ENCODE measurements around the gene USP11. TPM values are rescaled to one million over a fixed set of nuclear protein-coding genes. Genes with fewer than 3 reads are reported as not detected.

USP11 gene
- total and polyA plus RNA-seq, 2 of the 8 experiments (the other 6 are each of a cell fraction or from before 2014, with no cell fraction given), result 40.9 to 84.0 TPM

DNA sequence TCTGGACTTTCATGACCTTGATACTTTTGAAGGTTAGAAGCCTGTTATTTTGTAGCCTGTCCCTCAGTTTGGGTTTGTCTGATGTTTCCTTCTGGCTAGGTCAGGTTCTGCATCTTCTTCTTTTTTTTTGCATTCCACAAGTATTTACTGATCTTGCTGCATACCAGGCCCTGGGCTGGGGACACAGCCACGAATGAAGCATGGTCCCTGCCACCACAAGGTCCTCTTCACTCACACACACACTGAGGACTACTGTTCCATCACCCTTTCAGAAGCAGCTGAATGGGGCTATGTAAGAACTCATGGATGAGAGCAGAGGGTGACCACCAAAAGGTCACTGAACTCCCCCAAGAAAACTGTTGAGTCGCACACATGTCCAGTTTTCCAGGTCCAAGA lies 39.2 kb downstream of the USP11 start:
- no peak overlapping the region for H2BK5ac ChIP-seq (ENCODE audit: low read depth, low read length)
- no peak overlapping the region for H2BK120ac ChIP-seq (replicated peaks; ENCODE audit: low read depth, low read length)
- no peaks in the 10 kb centered on the region for H3K36me3 ChIP-seq (ENCODE audit: control insufficient read depth in 2 of 4, insufficient read depth in 4 of 4, low read length in 3 of 4)
- H3K9me3 ChIP-seq (ENCODE audit: insufficient read depth in 2 of 2, low read depth in 1 of 2, low read length in 1 of 2), result no peaks in the 10 kb centered on the region
- FAIRE-seq, result no peak
- H3K23me2 ChIP-seq (ENCODE audit: low read depth, low read length), result no peaks in the 10 kb centered on the region
- H3K9ac ChIP-seq (replicated peaks in 1 of 4; ENCODE audit: extremely low read depth in 1 of 4, low read depth in 3 of 4, low read length in 3 of 4), result no peak overlapping the region
- H4K20me1 ChIP-seq (replicated peaks in 1 of 2; ENCODE audit: control insufficient read depth in 1 of 2, insufficient read depth in 2 of 2, low read length in 2 of 2), result no peaks in the 10 kb centered on the region
- no peaks in the 10 kb centered on the region for H3K27me3 ChIP-seq (replicated peaks in 1 of 4; ENCODE audit: control insufficient read depth in 3 of 4, extremely low read depth in 1 of 4, insufficient read depth in 3 of 4, low read length in 3 of 4)
- H2BK12ac ChIP-seq (ENCODE audit: low read depth, low read length), result no peak overlapping the region
- CTCF ChIA-PET (ENCODE audit: partially characterized antibody), result no interaction called here
- no peak for DNase-seq (ENCODE audit: low read depth in 1 of 2, low spot score in 2 of 2)
- H3K4me3 ChIP-seq (ENCODE audit: extremely low read depth in 1 of 4, insufficient read depth in 2 of 4, low read depth in 3 of 4, low read length in 4 of 4), result no peak overlapping the region
- H2BK20ac ChIP-seq (ENCODE audit: low read length), result no peak overlapping the region
- no peak overlapping the region for H3K23ac ChIP-seq (ENCODE audit: insufficient read length)
- no peak overlapping the region for H2AFZ ChIP-seq (ENCODE audit: low read length)
- H3K27ac ChIP-seq (ENCODE audit: low read depth, low read length), result no peak overlapping the region
- H3K18ac ChIP-seq (ENCODE audit: extremely low read depth, low read length), result no peak overlapping the region
- no peak overlapping the region for H2BK15ac ChIP-seq (ENCODE audit: low read length)
- H3K79me1 ChIP-seq (ENCODE audit: low read depth, low read length), result no peaks in the 10 kb centered on the region
- H3K14ac ChIP-seq (ENCODE audit: insufficient read length), result no peak overlapping the region
- H2AK5ac ChIP-seq (ENCODE audit: low read depth, low read length), result no peak overlapping the region
- H3K4me2 ChIP-seq (ENCODE audit: insufficient read depth in 1 of 2, low read depth in 2 of 2, low read length in 2 of 2), result no peak overlapping the region
- no peak overlapping the region for H3K56ac ChIP-seq (replicated peaks; ENCODE audit: insufficient read length, low read depth, low read length)
- H3K4me1 ChIP-seq (replicated peaks in 1 of 4; ENCODE audit: control insufficient read depth in 3 of 4, insufficient read depth in 4 of 4, low read length in 3 of 4), result no peaks in the 10 kb centered on the region
- no peak overlapping the region for H4K5ac ChIP-seq (ENCODE audit: insufficient read length, low read depth, low read length)
- H4K8ac ChIP-seq (ENCODE audit: extremely low read depth, insufficient read depth, low read length), result no peak overlapping the region
- no peak overlapping the region for H4K91ac ChIP-seq (replicated peaks; ENCODE audit: insufficient read length, low read length)
- POLR2A ChIA-PET (ENCODE audit: partially characterized antibody), result no interaction called here
- H3K79me2 ChIP-seq (ENCODE audit: control insufficient read depth in 1 of 2, insufficient read depth in 2 of 2, low read length in 2 of 2), result no peaks in the 10 kb centered on the region
- no peak overlapping the region for H3K4ac ChIP-seq (replicated peaks; ENCODE audit: insufficient read length, low read depth, low read length)
- no peak for TF ChIP-seq RNF2 (IDR thresholded peaks at IDR 0.05; ENCODE audit: borderline replicate concordance, low read depth, low read length, missing control alignments, poor library complexity, severe bottlenecking)
- no peak for TF ChIP-seq NRF1 (IDR thresholded peaks at IDR 0.05; ENCODE audit: low read depth, low read length)
- no peak for TF ChIP-seq POLR2AphosphoS5 (IDR thresholded peaks at IDR 0.05; ENCODE audit: low read depth, low read length)
- TF ChIP-seq SIN3A (conservative IDR thresholded peaks at IDR 0.05 in 1 of 2, IDR thresholded peaks at IDR 0.05 in 1 of 2; ENCODE audit: low read depth in 1 of 2, low read length in 2 of 2), result no peak
- TF ChIP-seq TBP (IDR thresholded peaks at IDR 0.05; ENCODE audit: low read depth, low read length), result no peak
- 88% methylated on average over 2 of the region's 2 CpGs; no CpG with 5 or more reads in 1 of the 2 experiments for WGBS, 2 experiments (ENCODE audit: extremely low coverage in 1 of 2, insufficient coverage in 1 of 2, insufficient read length in 1 of 2, insufficient replicate concordance in 2 of 2, low coverage in 1 of 2, low lambda C conversion rate in 2 of 2, missing lambda C conversion rate in 1 of 2)

Measured in H1 (cell line).